AG09319 (cell line): Measurements from ENCODE around the gene AGGF1.
A peak's percentile ranks its signal among the peaks of the same experiment; 100 is the strongest.
"Not testable (repeated sequence)": the region's sequence is repeated elsewhere in the genome, so short reads cannot be mapped to it uniquely, and the experiment has no call there.

Experiments used
- DNase-seq: peaks from one replicate; pipeline ENCODE4 v3.0.0-alpha.2; 2010; ENCODE audit warnings: low read depth; ENCODE audit errors: extremely low read depth
- CTCF ChIP-seq: IDR thresholded peaks from 2 replicates; pipeline ENCODE4 v1.5.1; 2011; ENCODE audit warnings: low read depth, mild to moderate bottlenecking, inconsistent platforms, low read length, moderate library complexity

The AGGF1 gene

GRCh38 chr5:76994337-76994736 lies 35.9 kb upstream of the AGGF1 start:
- DNase-seq: no peak
- TF ChIP-seq CTCF: no peak

GRCh38 chr5:76998251-76998650 lies 32.0 kb upstream of the AGGF1 start:
- DNase-seq: not testable (repeated sequence)

GRCh38 chr5:76999451-76999850 lies 30.8 kb upstream of the AGGF1 start:
- no peak for TF ChIP-seq CTCF
- peak; percentile 2 for DNase-seq

GRCh38 chr5:77003246-77003645 lies 27.0 kb upstream of the AGGF1 start:
- no peak for TF ChIP-seq CTCF
- DNase-seq: no peak

GRCh38 chr5:77006124-77006523 lies 24.1 kb upstream of the AGGF1 start:
- no peak for DNase-seq
- TF ChIP-seq CTCF: no peak

GRCh38 chr5:77008413-77008812 lies 21.8 kb upstream of the AGGF1 start:
- no peak for TF ChIP-seq CTCF
- DNase-seq: no peak

GRCh38 chr5:77010243-77010642 lies 20.0 kb upstream of the AGGF1 start:
- no peak for DNase-seq
- no peak for TF ChIP-seq CTCF

GRCh38 chr5:77011498-77011897 lies 18.7 kb upstream of the AGGF1 start:
- no peak for DNase-seq
- no peak for TF ChIP-seq CTCF
